DMS 273 (cell line): ENCODE results near the gene PANK4.
"Not testable (repeated sequence)": the region's sequence is repeated elsewhere in the genome, so short reads cannot be mapped to it uniquely, and the experiment has no call there.

Experiments used
- DNase-seq: peaks from one replicate; lab custom pipeline; 2025; ENCODE audit not compliant: unreplicated experiment; lab: John Stamatoyannopoulos, UW

The PANK4 gene

DNA sequence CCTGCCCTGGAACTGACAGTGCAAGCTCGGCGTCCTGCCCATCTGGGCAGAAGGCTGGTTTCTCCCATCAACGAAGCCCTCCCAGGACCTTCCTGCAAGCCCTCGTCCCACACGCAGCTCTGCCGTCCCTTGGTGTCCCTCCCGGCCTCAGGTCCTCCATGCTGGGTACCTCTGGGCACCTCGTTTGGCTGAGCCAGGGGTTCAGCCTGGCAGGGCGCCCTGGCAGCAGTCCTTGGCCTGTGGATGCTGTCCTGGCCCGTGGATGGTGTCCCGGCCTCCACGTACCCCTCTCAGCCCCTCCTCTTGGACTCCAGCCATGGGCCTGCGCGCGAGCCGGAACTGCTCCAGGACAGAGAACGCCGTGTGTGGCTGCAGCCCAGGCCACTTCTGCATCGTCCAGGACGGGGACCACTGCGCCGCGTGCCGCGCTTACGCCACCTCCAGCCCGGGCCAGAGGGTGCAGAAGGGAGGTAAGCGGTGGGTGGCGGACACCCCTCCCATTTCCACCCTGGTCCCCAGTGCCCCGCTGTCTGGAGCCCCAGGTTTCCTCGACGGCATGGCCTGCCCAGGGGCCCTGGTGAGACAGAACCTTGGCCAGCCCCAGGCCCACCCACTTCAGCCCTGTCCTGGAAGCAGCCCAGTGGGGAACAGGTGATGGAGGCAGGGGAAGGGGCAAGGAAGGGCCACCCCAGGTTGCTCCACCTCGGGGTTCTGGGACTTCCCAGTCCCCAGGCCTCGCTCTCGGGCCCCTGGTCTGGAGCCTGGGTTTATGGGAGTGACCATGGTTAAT, 33.3 kb upstream of the PANK4 start:
- no peak for DNase-seq

DNA sequence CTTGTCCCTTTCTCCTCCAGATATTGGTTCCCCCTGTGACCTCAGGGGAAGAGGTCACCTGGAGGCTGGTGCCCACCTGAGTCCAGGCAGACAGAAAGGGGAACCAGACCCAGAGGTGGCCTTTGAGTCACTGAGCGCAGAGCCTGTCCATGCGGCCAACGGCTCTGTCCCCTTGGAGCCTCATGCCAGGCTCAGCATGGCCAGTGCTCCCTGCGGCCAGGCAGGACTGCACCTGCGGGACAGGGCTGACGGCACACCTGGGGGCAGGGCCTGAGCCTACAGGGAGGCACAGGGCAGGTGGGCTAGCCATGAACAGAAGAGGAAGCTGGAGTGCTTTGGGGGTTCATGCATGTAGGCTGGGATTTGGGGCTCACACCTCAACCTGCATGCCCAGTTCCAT, 32.5 kb upstream of the PANK4 start:
- DNase-seq: no peak

DNA sequence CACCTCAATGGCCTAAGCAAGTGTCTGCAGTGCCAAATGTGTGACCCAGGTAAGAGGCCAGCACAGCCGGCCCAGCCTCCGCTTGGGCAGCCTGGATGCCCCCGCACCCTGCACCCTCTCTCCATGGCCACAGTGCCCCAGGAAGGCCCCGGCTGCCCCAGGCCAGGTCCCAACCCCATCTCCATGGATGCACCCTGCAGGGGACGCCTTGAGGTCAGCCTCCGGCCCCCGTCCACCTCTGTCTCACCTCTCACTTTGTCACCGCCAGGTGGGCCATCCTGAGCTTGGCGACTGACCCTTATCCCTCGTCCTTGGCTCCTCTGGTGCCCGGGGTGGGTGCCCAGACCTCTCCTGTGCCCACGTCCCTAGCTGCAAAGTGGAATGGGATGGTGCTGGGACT, 32.0 kb upstream of the PANK4 start:
- no peak for DNase-seq

DNA sequence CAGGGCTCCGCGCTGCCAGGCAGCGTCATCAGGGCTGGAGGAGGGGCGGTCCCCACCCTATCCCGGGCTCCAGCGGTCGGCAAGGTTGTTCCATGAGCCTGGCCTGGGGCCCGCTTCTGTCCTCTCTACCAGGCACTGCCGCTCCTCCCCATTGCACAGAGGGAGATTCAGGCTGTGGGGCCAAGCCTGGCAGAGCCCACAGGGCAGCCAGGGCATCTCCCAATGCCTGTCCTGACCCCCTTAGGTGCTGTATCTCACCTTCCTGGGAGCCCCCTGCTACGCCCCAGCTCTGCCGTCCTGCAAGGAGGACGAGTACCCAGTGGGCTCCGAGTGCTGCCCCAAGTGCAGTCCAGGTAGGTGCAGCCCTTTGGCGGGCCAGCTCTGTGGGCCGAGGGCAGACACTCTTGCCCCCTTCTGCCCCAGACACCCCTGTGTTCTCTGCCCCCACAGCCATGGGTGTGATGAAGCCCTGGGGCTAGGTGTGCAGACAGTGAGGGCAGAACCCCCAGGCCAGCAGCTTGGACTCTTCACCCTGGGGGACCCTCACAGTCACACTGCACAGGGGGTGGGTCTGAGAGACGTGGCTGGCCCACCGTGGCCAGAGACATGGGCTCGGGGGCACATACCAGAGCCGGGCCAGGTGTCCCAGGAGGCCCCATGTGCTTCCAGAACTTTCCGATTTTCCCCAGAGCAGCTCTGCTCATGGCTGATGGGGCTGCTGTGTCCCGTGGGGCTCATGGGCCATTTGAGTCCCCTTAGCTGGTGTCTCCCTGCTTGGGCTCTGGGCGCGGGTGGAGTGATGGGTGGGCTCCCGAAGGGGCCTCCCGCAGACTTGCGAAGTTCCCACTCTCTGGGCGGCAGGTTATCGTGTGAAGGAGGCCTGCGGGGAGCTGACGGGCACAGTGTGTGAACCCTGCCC, 31.3 kb upstream of the PANK4 start:
- DNase-seq: no peak

DNA sequence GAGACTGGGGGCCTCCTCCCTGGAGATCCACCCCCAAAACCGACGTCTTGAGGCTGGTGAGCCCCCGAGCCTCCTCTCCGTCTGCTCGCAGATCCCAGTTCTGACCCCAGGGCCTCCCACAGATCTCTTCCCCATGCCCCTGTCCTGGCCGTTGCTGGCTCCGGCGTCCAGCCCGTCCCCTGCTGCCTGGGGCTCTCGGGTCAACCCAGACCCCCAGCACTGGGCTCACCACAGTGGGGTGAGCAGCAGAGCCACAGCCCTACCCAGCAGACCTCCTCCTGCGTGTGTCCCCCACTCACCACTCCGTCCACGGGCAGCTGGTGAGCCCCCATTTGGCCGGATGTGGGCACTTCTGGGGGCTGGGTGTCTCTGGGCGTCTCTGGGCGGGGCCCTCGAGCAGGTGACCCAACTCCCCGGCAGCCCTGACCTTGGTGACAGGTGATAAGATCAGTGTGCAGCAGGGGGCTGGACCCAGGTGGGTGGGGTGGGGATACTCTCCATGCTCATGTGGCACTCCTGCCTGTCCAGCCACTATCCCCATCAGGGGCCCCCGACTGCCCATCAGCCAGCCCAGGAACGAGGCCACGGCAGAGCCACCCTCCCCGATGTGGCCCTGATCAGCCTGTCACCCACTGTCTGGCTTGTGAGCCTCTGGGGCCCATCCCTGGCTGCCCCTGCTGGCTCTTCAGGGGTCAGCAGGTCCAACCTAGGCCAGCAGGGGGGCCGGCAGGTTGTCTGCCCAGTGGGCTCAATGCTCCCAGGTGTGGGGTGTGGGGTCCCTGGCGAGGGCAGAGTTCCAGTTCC, 30.5 kb upstream of the PANK4 start:
- DNase-seq: no peak

DNA sequence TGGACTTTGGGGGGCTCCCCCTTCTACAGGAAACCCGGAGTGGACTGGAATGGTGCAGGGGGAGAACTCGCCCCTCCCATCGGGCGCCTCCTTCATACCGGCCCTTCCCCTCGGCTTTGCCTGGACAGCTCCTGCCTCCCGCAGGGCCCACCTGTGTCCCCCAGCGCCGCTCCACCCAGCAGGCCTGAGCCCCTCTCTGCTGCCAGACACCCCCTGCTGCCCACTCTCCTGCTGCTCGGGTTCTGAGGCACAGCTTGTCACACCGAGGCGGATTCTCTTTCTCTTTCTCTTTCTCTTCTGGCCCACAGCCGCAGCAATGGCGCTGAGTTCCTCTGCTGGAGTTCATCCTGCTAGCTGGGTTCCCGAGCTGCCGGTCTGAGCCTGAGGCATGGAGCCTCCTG, 29.9 kb upstream of the PANK4 start, which contains the start of gene TNFRSF14:
Gene TNFRSF14, plus strand, starts transcription at position 95 of the 401 bp plus-strand sequence. Its CDS starts 294 bp downstream, at position 389.
- peak; percentile 59 for DNase-seq

DNA sequence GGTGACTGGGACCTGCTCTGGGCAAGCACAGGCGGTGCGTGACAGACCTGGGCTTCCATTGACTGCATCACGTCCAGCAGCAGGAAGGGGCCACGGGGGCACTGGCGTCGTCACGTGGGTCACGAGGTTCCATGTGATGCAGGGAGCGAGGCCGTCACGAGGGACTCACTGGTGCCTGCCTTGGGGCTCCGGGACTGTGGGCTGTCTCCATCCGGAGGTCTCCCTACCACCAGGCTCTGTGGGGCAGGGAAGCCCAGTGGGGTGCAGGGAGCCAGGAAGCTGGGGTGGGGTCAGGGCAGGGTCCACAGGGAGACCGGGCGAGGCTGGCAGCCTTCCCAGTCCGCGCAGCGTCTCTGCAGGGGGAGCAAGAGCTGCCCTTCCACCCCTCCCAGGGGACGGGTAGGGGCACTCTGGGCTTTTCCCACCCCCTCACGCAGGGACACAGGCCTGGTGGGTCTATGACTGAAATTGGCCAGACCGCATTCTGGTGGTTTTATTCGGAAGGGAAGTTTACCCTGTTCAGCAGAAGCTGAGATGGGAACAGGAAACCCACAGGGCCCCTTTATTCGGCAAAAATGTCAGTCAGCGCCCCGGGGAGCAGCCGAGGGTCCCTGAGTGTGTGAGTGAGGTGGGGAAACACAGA, 29.4 kb upstream of the PANK4 start:
- DNase-seq: peak; percentile 51

DNA sequence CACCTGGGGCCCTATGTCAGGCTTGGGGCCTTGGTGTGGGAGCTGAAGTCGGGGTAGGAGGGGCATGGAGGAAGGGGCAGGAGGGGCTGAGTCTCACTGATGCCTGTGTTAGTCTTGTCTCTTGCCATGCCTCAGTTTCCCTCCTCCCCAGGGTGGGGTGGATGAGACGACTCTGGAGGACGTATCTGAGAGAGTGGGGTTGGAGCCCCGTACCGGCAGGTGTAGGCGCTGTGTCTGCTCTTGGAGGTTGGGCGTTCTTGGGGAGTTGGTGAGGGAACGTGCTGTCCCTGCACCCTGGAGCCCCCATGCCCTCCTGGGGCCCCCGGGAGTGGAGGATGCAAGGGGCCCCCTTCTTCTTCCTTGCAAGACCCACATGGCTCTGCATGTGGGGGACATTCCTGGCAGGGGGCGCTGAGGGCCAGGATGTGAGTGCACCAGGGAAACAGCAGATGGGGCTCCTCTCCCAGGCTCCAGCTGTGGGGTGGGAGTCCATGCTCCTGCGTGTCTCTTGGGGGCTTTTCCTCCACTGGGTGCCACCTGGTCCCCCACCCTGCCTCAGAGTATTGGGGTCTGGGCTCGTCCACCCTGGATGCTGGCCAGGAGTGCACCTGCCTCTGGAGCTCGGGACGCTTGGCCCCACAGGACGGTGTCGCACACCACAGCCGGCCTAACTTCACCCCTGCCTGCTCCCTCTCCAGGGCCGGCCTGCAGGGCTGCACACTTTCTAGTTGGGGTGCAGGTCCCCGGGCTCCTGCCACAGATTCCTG, 28.4 kb upstream of the PANK4 start:
- peak; percentile 65 for DNase-seq

DNA sequence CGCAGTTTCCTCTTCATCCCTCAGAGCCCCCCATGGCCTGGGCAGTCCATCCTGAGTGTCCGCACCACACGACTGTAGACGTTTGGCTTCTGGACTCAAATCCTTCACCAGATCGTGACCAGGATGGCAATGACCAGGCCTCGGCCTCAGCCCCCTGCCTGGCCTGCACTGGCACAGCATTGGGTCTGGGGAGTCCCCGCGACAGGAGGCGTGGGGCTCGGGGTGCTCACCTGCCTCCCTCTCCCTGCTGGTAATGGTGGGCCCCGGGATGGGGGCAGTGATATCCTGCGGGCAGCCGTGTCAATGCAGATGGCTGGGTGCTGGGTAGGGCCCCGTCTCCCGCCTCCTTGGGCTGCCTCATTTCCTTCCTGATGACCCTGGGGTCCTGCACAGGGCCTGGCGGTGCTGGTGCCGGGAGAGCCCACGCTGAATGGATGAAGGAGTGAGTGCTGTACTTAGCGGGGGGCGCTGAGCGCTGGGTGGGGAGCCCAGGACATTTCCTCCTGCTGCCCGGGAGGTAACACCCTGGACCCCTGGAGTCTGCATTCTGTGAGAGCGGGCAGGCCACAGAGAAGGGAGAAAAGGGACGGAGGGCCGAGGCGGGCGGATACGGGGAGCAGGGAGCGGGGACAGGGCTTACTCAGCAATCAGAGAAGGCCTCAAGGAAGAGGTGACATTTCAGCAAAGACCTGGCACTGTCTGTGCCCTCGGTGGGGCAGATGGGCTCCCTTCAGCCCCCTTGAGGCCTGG, 27.6 kb upstream of the PANK4 start:
- no peak for DNase-seq

DNA sequence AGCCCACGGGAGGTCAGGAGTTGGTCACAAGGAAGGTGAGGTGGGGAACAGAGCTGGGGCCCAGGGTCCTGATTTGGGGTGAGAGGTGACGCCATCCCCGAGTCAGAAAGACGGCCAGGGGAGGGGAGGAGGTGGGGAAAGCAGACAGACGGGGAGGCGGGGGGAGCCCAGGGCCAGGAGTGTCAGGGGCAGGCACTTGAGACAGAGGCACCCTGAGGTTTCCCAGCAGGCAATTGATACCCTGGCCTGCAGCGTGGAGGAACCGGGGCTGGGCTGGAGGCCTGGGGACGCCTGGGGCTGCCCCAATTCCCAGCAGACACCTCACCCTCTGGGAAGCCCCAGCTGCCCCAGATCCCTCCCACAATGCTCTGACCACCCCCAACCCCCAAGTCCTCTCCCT, 26.7 kb upstream of the PANK4 start:
- DNase-seq: not testable (repeated sequence)

DNA sequence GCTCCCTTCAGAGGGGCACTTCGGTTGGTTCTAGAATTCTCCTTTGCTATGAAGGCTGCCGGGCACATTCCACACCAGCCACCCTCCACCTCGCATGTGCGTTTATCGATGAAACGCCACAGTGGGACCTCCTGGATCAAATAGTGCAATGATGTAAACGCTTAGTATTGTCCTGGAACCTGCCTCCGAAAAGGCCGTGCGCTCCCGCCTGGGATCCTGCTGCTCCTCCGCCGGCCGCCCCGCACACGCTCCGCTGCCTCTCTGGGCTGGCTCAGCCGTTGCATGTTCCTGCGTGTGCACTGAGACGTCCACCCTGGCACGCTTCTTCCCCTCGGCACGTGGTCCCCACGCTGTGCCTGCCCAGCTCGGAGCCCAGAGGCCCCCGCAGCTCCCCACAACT, 25.8 kb upstream of the PANK4 start:
- DNase-seq: no peak

DNA sequence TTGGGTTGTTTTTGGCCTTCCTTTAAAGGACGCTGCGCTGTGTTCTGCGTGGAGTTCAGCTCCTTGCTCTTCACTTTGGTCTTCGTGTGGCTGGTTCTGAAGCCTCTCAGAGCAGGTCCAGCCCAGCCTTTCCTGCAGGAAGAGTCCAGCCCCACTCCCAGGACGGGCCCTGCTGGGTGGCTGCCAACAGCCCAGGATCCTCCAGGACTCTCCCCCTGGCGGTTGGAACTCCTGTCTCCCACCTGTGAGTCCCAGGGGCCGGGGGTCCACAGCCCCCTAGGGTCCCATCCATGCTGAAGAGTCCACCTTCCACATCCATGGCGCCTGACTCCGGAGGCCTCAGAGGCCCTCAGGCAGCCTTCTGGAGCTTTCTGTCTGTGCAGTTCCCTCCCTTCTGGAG, 25.1 kb upstream of the PANK4 start:
- DNase-seq: not testable (repeated sequence)

DNA sequence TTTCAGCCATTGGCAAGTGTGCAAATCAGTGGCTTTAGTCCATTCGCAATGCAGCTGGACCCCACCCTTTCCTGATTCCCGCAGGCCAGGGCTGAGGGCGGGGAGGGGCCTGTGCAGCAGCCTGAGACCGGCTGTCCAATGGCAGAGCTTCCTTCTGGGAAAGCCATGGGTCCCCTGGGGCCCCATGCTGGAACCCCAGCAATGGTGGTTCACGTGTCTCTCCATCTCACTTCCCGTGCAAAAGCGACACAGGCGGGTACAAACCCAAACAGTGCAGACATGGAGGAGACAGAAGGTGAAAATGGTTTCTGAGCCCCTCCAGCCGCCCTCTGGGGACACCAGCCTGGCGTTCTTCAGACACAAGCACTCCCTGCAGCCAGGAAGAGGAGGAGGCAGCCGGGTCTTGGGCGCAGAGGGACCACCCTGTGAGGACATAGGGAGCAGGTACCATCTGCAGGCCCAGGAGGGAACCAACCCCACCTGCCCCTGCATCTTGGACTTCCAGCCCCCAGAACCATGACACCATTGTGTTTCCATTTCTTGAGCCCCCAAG, 24.0 kb upstream of the PANK4 start:
- not testable (repeated sequence) for DNase-seq

DNA sequence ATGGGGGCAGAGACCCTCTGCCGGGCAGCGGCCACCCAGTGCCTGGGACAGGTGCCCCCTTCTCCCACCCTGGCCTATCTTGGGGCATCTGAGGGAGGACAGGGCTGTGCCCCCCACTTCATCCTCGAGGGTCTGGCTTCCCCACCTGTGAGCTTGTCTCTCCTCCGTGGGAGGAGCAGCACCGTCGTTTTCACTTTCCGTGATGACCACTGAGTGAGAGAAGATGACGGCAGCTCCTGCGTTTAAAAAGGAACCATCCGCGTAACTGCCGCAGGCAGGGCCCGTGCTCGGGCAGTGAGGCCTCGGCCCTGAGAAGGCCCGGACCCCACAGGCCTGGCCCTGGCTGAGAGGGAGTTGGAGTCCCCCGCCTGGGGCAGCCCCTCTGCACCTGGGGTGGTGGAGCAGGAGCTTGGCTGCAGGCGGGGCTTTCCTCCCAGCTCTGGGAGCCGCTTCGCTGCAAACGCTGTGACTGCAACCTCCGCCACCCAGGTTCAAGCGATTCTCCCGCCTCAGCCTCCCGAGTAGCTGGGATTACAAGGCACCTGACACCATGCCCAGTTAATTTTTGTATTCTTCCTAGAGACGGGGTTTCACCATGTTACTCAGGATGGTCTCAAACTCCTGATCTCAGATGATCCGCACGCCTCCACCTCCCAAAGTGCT, 23.1 kb upstream of the PANK4 start:
- DNase-seq: not testable (repeated sequence)

DNA sequence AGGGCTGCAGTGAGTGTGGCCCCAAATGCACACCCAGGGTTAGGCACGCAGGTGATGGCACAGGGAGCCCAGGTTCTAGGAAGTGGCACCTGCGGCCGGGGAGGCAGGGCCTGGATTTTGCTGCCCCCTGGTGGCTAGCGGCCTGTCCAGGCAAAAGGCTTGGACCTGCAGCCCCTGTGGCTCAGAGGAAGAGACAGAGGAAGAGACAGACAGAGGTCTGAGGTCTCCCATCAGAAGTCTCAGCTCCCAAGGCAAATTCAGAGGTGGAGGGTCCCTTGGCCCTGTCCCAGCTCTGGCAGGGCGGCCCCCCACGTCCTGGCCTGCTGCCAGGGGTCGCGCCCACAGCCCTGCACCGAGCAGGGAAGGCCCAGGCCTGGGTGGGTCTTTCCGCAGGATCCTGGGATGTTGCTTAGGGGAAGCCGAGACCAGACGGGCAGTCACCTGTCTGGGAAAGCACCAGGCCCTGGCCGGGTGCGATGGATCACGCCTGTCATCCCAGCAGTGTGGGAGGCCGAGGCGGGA, 21.7 kb upstream of the PANK4 start:
- DNase-seq: peak; percentile 85

DNA sequence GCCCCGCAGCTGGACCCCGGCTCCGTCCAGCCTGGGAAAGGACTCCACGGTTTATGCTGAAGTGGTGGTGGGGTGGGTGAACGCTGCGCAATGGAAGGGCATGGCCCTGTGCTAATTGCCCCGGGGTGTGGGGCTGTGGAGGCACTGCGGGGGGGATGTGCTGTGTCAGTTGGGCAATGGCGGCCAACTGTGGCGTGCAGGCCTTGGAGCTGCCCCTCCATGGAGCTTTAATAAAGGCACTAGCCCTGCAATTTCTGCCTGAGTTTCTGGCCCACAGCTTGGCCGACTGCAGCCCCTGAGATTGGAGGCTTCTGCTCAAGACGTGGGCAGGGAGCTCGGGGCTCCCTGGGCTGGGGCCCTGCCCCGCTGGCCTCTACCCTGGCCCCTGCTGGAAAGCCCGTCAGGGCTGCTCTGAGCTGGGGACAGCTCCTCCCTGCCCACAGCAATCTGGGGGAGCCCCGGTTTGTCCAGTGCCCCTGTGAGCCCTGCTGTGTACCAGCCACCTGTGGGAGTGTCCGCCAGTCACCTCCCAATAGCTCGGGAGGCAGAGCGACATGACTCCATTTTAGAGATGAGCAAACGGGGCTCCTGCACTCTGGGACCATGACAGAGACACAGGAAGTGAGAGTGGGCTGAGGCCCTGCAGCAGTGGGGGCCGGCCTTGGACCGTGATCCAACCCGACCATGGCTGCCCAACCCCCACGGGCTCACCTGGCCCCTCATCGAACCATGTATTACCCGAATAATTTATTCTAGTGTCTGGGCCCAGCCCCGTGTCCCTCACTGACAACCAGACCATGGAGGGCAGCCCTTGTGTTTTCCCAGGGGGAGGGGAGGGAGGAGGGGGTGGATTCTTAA, 21.0 kb upstream of the PANK4 start:
- DNase-seq: no peak

DNA sequence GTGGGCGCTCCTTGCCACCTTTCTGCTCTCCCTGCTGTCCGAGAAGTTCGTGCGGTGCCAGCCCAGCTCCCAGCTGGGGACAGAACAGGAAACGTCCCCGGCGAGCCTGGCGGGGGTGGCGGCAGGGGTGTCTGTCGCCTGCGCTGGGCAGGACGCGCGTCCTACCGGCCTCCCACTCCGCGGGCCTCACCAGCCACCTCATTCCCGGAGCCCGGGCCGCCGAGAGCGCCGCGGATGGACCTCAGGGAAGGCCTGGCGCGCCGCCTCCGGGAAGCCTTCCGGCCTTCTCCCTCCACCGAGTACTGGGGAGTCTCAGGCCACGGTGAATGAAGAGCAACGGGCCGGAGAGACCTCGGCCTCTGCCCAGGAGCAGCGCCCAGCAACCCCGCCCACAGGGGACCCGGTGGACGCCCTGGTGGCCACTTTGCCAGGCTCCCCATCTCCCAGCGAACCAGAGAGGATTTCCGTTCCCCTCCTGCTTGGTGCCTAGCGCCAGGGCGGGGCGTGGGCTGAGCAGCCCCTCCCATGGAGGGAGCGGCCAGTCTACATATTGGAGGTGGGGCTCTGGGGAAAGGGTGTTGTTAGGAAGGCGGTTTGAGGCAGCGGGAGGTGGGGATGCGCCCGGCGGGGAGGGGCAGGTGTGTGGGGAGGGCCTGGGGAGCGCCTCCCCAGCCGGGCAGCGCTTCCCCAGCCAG, 20.3 kb upstream of the PANK4 start:
- DNase-seq: peak; percentile 79
